Spinal cord (tissue), 10 donors: ENCODE results near the gene UNC50. TPM values are rescaled to one million over a fixed set of nuclear protein-coding genes. Genes with fewer than 3 reads are reported as not detected.
"Not testable (repeated sequence)": the region's sequence is repeated elsewhere in the genome, so short reads cannot be mapped to it uniquely, and the experiment has no call there.

Experiments used
- DNase-seq, 6 donors: peaks; one replicate each; pipeline versions ENCODE4 v3.0.0 to v3.0.0-alpha.2; 2013 to 2015; ENCODE audit warnings: low spot score in 6 of 6, low read depth in 4 of 6
- H3K27ac ChIP-seq: one replicate; pipeline ENCODE4 v1.5.1; 2013; ENCODE audit warnings: low read depth, low read length, control low read depth
- H3K27me3 ChIP-seq: one replicate; pipeline ENCODE4 v1.6.1; 2013; ENCODE audit warnings: low read length; ENCODE audit not compliant: control insufficient read depth, insufficient read depth
- H3K36me3 ChIP-seq: one replicate; pipeline ENCODE4 v1.6.1; 2013; ENCODE audit warnings: low read length; ENCODE audit not compliant: control insufficient read depth, insufficient read depth
- H3K4me1 ChIP-seq: one replicate; pipeline ENCODE4 v1.6.1; 2013; ENCODE audit warnings: low read length; ENCODE audit not compliant: control insufficient read depth, insufficient read depth
- H3K4me3 ChIP-seq: one replicate; pipeline ENCODE4 v1.5.1; 2013; ENCODE audit warnings: low read depth, low read length, control low read depth
- H3K9me3 ChIP-seq: one replicate; pipeline ENCODE4 v1.6.1; 2013; ENCODE audit warnings: low read length; ENCODE audit not compliant: control insufficient read depth, insufficient read depth
- WGBS: methylation state at CpG from one replicate; pipeline ENCODE4 v1.1.5; 2013; ENCODE audit warnings: missing lambda C conversion rate; ENCODE audit not compliant: insufficient coverage; 5-methylcytosine and 5-hydroxymethylcytosine counted together
- polyA plus RNA-seq, 2 donors: library from polyadenylated mRNA; unstranded; fragments of 120-200 nt; gene quantifications; one replicate each; pipeline ENCODE4 v1.2.1, GENCODE V29; 2013; ENCODE audit not compliant: insufficient read length in 2 of 2
- total RNA-seq, 2 donors: library from RNA; depleted of rRNA in 1 of 2; stranded (reverse); fragments of 120-200 nt in 1 of 2; fragments of >200 nt in 1 of 2; gene quantifications; one replicate each; pipeline versions ENCODE4 v1.2.3 to v1.2.4, GENCODE V29; 2013 to 2014
- donor health status: healthy.

Gene UNC50
- total and polyA plus RNA-seq, 4 donors: 60.7 to 66.7 (median 65.4) TPM

GRCh38 chr2:98583816-98584618 lies 24.4 kb upstream of the UNC50 start:
- no peak overlapping the region for H3K4me3 ChIP-seq
- no peak for DNase-seq
- no peak overlapping the region for H3K27ac ChIP-seq
- H3K9me3 ChIP-seq: no peaks in the 10 kb centered on the region
- peaks cover 41% of the 10 kb centered on the region for H3K36me3 ChIP-seq
- H3K27me3 ChIP-seq: no peaks in the 10 kb centered on the region
- H3K4me1 ChIP-seq: no peaks in the 10 kb centered on the region
- WGBS: 95% methylated on average over 10 of the region's 10 CpGs

GRCh38 chr2:98585386-98585785 lies 23.0 kb upstream of the UNC50 start:
- Histone ChIP-seq H3K4me3 (no peak overlapping the region), H3K9me3 (no peaks in the 10 kb centered on the region), H3K4me1 (no peaks in the 10 kb centered on the region), H3K27me3 (no peaks in the 10 kb centered on the region), H3K36me3 (peaks cover 28% of the 10 kb centered on the region), H3K27ac (no peak overlapping the region)
- DNase-seq: no peak
- 91% methylated on average over 8 of the region's 10 CpGs for WGBS

DNA sequence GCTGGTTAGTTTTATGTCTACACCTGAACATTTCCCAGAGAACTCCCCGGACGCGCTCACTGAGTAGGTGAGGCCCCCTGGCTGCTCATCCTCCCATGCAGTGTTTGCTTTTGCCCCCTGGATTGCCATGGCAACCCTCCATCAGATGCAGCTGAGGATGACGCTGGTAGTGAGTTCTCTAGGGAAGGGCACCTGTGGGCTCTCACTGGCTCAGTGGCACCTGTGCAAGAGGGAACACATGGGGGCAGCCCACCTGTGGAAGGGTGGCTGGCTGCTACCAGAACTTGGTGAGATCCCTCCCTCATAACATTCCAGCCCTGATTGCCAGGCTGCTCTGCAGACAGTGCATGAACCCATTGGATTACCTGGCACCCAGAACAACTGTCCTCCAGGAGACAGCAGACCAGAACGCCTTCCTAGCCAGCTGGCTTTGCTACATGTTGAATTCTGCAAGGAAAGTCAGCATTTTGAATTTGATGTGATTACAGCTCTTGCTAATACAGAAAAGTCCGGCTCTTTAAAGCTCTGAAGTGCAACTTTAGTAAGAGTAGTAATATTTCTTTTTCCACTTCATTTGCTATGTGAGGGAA lies 21.7 kb upstream of the UNC50 start:
- WGBS: 57% methylated on average over 2 of the region's 6 CpGs
- Histone ChIP-seq H3K36me3 (peaks cover 21% of the 10 kb centered on the region), H3K27me3 (no peaks in the 10 kb centered on the region), H3K4me3 (no peak overlapping the region), H3K4me1 (no peaks in the 10 kb centered on the region), H3K9me3 (no peaks in the 10 kb centered on the region), H3K27ac (no peak overlapping the region)
- no peak for DNase-seq

- 66% methylated on average over 2 of the region's 4 CpGs for WGBS
- no peaks in the 10 kb centered on the region for H3K27me3 ChIP-seq
- H3K4me1 ChIP-seq: no peaks in the 10 kb centered on the region
- peaks cover 25% of the 10 kb centered on the region for H3K36me3 ChIP-seq
- no peak overlapping the region for H3K27ac ChIP-seq
- H3K9me3 ChIP-seq: no peaks in the 10 kb centered on the region
- DNase-seq: no peak
- H3K4me3 ChIP-seq: no peak overlapping the region
These were observed 19.4 kb upstream of the UNC50 start for GRCh38 chr2:98588880-98589431.

DNA sequence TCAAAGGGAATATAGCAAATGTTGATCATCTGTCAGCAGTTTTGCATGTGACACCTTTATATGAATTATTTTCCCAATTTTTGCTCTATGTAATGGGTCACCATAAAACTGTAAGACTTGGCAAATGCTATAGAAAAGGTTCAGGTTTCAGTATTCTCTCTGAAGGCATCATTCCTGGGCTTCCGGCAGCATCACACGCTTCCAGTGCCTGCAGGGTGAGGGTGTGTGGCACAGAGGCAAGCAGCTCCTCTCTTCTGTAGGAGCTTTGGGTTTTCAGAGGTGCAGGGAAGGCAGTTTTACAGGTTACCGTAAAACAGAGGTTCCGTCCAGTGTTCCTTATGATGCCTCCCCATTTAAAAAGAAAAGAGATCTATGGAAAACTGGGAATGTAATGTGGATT lies 18.9 kb upstream of the UNC50 start:
- WGBS: 96% methylated on average over 2 of the region's 4 CpGs
- DNase-seq: no peak
- no peak overlapping the region for H3K4me3 ChIP-seq
- H3K9me3 ChIP-seq: no peaks in the 10 kb centered on the region
- peaks cover 20% of the 10 kb centered on the region for H3K36me3 ChIP-seq
- no peaks in the 10 kb centered on the region for H3K4me1 ChIP-seq
- no peak overlapping the region for H3K27ac ChIP-seq
- H3K27me3 ChIP-seq: no peaks in the 10 kb centered on the region

DNA sequence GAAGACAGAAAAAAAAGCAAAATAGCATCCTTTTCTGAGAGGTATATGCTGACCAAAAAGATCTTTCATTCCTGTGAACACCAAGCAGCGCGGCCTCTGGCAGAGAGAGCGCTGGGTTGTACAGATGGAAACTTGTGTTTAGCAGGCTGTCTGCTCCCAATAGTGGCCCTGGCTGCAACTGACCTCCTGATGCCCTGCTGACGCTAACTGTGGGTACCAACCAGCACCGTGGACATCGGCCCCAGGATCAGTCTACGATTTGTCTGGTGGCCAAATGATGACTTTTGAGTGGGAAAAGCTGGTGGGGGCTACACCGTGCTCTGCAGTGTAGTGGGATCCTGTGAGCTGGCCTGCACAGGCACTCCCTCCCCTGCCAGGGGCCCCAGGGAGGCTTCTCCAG lies 15.8 kb upstream of the UNC50 start:
- H3K27me3 ChIP-seq: no peaks in the 10 kb centered on the region
- H3K9me3 ChIP-seq: no peaks in the 10 kb centered on the region
- H3K27ac ChIP-seq: no peak overlapping the region
- H3K4me1 ChIP-seq: no peaks in the 10 kb centered on the region
- H3K36me3 ChIP-seq: peaks cover 12% of the 10 kb centered on the region
- no peak for DNase-seq
- 95% methylated on average over 8 of the region's 8 CpGs for WGBS
- H3K4me3 ChIP-seq: no peak overlapping the region

DNA sequence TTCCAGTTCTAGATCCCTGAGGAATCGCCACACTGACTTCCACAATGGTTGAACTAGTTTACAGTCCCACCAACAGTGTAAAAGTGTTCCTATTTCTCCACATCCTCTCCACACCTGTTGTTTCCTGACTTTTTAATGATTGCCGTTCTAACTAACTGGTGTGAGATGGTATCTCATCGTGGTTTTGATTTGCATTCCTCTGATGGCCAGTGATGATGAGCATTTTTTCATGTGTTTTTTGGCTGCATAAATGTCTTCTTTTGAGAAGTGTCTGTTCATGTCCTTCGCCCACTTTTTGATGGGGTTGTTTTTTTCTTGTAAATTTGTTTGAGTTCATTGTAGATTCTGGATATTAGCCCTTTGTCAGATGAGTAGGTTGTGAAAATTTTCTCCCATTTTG lies 13.7 kb upstream of the UNC50 start:
- H3K9me3 ChIP-seq, H3K4me3 ChIP-seq, H3K4me1 ChIP-seq, H3K27ac ChIP-seq, DNase-seq, H3K27me3 ChIP-seq: not testable (repeated sequence)
- peaks cover 17% of the 10 kb centered on the region for H3K36me3 ChIP-seq
- no CpG with 5 or more reads among the region's 4 CpGs for WGBS

DNA sequence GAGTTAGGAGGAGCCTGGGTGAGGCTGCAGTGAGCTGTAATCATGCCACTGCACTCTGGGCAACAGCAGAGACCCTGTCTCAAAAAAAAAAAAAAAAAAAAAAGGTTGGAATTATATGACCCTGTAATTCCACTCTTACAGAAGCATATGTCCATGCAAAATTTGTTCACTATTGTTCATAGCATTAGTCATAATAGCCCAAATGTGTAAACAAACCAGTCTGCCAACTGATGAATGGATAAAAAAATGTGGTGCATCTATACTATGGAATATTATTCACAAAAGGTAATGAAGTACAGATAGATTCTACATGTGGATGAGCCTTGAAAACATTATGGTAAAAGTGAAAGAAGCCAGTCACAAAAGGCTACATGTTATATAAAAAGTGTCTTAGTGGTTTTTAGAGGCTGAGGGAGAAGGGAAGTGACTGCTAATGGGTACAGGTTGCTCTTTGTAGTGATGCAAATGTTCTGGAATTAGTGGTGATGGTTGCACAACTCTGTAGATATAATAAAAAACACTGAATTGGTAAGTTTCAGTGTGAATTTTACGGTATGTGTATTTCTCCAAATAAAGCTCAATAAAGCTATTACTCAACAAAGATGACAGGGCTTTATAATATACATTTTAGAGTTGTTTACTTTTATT lies 9.5 kb upstream of the UNC50 start:
- no peak for DNase-seq
- H3K9me3 ChIP-seq: no peaks in the 10 kb centered on the region

GRCh38 chr2:98601532-98602132 lies 6.8 kb upstream of the UNC50 start:
- Histone ChIP-seq H3K4me1 (peaks cover 2% of the 10 kb centered on the region), H3K36me3 (peaks cover 18% of the 10 kb centered on the region), H3K4me3 (no peak overlapping the region), H3K27me3 (no peaks in the 10 kb centered on the region), H3K9me3 (no peaks in the 10 kb centered on the region), H3K27ac (no peak overlapping the region)
- peak in 2 of 6 donors; percentile 35 to 65 for DNase-seq
- no CpG with 5 or more reads among the region's 3 CpGs for WGBS

More for the DNA sequence above, 9.5 kb upstream of the UNC50 start:
- Histone ChIP-seq H3K36me3 (peaks cover 18% of the 10 kb centered on the region), H3K4me1 (no peaks in the 10 kb centered on the region), H3K27me3 (no peaks in the 10 kb centered on the region), H3K27ac (no peak overlapping the region), H3K4me3 (no peak overlapping the region)
- WGBS: no CpG with 5 or more reads among the region's 1 CpG
